GM12891 (cell line): ENCODE results near the gene AIMP1.
"Not testable (repeated sequence)": the region's sequence is repeated elsewhere in the genome, so short reads cannot be mapped to it uniquely, and the experiment has no call there.

Source experiments
- DNase-seq: peaks from one replicate; pipeline ENCODE4 v3.0.0; 2011; ENCODE audit warnings: low spot score; ENCODE audit not compliant: insufficient read length
- FAIRE-seq: peaks from 2 replicates; lab custom pipeline; 2011; peaks lifted over from hg19 to GRCh38; lab: Jason Lieb, UNC
- PAX5 ChIP-seq: IDR thresholded peaks from 2 replicates; pipeline ENCODE4 v1.6.1; 2011; ENCODE audit warnings: low read length, moderate library complexity, mild to moderate bottlenecking; ENCODE audit not compliant: insufficient read depth, severe bottlenecking
- POLR2A ChIP-seq: IDR thresholded peaks from 2 replicates; pipeline ENCODE4 v1.6.1; 2011; ENCODE audit warnings: low read depth, low read length, control low read depth
- POLR2AphosphoS5 ChIP-seq: IDR thresholded peaks from 2 replicates; pipeline ENCODE4 v1.6.1; 2011; ENCODE audit warnings: low read depth, low read length, control low read depth
- POU2F2 ChIP-seq: IDR thresholded peaks from 2 replicates; pipeline ENCODE4 v1.6.1; 2011; ENCODE audit warnings: low read depth, mild to moderate bottlenecking, control low read depth, low read length, moderate library complexity
- SPI1 ChIP-seq: IDR thresholded peaks from 2 replicates; pipeline ENCODE4 v1.6.1; 2011; ENCODE audit warnings: low read depth, low read length, control low read depth
- TAF1 ChIP-seq: IDR thresholded peaks from 2 replicates; pipeline ENCODE4 v1.6.1; 2011; ENCODE audit warnings: low read depth, low read length, control low read depth

Gene AIMP1

DNA sequence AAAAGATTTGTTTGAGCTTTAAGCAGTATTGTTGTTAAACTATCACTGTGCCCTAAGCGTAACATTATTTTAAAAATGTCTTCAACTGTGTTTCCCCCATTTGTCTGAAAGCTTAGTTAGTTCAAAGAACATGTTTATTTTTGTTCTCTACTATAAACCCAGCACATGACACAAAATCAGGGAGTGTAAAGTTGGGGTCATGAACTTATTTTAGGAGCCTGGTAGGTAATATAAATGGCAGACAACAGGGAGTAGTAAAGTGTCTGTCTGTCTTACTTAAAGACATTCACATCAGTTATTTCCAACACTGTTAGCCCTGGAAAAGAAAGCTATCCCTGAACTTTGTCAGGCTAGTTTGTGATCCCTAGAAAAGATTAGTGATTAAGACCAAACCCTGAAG is 3.9 kb downstream of the AIMP1 start:
- DNase-seq (no peak), FAIRE-seq (no peak)
- TF ChIP-seq SPI1: no peak
- TF ChIP-seq POU2F2: no peak
- TF ChIP-seq TAF1: no peak
- TF ChIP-seq POLR2AphosphoS5: no peak
- TF ChIP-seq PAX5: no peak
- no peak for TF ChIP-seq POLR2A

DNA sequence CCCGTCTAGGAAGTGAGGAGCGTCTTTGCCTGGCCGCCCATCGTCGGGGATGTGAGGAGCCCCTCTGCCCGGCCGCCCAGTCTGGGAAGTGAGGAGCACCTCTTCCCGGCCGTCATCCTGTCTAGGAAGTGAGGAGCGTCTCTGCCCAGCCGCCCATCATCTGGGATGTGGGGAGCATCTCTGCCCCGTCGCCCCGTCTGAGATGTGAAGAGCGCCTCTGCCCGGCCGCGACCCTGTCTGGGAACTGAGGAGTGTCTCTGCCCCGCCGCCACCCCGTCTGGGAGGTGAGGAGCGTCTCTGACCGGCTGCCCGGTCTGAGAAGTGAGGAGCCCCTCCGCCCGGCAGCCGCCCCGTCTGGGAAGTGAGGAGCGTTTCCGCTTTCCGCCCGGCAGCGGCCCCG is 4.8 kb downstream of the AIMP1 start:
- FAIRE-seq: not testable (repeated sequence)

DNA sequence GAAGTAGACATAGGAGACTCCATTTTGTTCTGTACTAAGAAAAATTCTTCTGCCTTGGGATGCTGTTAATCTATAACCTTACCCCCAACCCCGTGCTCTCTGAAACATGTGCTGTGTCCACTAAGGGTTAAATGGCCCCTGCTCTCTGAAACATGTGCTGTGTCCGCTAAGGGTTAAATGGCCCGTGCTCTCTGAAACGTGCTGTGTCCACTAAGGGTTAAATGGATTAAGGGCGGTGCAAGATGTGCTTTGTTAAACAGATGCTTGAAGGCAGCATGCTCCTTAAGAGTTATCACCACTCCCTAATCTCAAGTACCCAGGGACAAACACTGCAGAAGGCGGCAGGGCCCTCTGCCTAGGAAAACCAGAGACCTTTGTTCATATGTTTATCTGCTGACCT is 5.5 kb downstream of the AIMP1 start:
- not testable (repeated sequence) for DNase-seq, FAIRE-seq

More for the DNA sequence above, 4.8 kb downstream of the AIMP1 start:
- DNase-seq: not testable (repeated sequence)

DNA sequence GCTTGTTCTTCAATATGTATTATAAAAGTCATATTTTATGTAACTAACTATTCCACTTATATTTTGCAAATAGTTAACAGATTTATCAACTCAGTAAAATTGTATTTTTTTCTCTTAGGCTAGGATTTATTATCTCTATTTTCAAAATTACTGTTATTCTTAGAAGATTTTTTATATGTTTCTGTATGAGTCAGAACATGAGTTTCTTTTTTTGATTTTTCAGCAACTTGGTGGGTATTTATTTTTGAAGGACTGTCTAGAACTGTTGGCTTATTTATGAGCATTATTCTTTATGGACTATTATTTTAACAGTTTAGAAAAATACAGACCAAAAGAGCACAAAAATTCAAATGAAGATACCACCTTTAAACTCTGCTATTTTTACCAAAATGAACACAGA is 6.8 kb downstream of the AIMP1 start:
- DNase-seq (no peak), FAIRE-seq (no peak)
- TF ChIP-seq POLR2AphosphoS5 (no peak), TAF1 (no peak), POLR2A (no peak)

DNA sequence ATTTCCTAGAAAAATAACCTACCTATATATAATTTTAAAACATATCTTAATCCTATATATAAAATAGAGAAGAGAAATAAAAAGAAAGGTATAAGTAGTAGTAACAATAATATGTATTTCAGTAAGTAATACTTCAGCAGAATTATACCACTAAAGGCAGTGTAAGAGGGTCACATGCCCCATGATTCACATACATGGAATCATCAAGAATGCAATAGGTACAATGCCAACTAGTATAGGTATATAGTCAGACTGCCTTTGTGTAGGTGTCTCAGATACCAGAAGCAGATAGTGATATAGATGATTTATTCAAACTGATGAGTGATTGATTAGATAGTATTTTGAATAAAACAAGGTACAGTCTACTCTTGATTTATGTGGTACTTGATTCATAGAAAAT is 9.4 kb downstream of the AIMP1 start:
- no peak for TF ChIP-seq TAF1
- TF ChIP-seq PAX5: no peak
- no peak for TF ChIP-seq POLR2AphosphoS5
- no peak for TF ChIP-seq POLR2A
- TF ChIP-seq SPI1: no peak
- TF ChIP-seq POU2F2: no peak
- no peak for DNase-seq
- no peak for FAIRE-seq

DNA sequence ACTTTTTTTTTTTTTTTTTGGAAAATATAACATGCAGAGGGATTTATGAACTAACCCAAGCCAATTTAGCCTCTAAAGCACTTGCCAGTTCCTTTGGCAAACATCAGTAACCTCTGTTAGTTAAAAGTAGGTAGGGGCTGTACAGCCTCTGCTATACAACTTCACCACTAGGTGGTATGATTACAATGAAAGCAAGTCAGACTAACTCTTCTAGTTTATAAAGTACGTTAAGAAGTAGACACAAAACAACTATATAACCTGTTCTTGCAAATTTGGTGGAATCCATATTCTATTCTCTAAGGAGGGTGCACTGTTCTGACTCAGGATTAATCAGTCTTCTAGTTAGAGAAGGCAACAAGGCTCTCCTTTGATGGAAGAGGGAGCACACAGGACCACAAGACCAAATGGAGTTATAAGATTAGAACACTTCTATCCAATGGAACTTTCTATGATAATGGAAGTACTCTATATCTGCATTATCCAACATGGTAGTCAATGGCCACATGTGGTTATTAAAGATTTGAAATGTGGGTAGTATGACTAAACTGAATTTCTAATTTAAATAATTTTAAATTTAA is 12.8 kb downstream of the AIMP1 start:
- TF ChIP-seq POLR2AphosphoS5 (no peak), POU2F2 (no peak)
- FAIRE-seq (peak; percentile 75), DNase-seq (no peak)

DNA sequence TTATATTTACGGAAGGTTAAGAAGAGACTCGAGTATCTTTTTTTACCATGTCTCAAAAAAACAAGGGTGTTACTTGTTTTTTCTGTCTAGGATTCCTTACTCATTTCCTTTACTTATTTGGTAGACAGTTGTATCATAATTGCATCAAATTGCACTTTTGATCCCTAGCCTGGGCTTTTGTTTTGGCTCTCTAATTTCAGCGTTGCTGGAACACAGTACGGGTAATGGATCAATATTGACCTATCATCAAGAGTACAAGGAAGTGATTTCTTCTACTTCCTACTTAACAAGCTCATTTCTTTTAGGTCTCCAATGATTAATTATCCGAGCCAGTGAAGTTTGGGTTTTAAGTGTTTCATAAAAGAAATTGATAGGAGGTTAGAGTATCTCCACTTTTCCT is 16.8 kb downstream of the AIMP1 start:
- DNase-seq: no peak
- TF ChIP-seq POLR2AphosphoS5: no peak
- no peak for TF ChIP-seq POU2F2
- TF ChIP-seq SPI1: no peak
- no peak for FAIRE-seq

DNA sequence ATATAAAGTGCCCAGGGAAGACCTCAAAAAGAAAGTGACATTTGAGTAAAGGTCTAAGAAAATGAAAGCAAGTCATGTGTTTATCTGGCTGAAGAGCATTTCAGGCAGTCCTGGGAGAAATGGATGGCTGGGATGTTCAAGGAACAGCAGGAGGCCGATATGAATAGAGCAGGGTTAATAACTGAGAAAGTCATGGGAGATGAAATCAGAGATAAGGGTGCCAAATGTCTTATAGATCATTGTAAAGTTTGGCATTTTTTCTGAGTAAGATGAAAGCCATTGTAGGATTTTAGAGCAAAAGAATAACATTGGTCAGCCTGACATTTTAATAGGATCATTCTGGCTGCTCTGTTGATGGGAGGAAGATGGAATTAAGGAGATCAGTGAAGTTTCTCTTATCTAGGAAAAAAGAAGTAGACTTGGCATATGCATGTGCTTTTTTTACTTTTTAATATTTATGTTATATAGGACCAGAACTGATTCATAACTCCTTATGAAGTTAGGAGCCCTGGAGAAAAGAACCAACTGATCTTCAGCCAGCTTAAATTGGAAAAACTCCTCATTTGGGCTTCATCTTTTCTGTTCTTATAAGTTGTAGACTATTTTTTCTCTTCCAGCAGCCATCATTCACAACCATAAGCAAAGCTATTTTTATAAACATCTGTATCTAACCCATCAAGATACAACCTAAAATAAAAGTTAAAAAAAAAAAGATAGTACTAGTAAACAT is 18.6 kb downstream of the AIMP1 start:
- no peak for TF ChIP-seq TAF1
- DNase-seq (no peak), FAIRE-seq (no peak)

DNA sequence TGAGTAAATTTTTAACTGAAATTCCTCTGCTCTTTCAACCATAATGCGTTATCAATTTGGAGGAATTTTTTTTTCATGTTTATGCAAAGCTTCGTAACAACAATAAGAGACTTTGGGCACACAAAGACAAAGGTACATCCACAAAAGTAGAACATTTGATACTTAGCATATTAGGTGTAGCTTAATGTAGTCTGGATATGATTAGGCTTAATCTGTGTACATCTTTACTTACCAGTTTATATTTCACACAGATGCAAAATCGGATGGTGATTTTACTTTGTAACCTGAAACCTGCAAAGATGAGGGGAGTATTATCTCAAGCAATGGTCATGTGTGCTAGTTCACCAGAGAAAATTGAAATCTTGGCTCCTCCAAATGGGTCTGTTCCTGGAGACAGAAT is 20.3 kb downstream of the AIMP1 start:
- TF ChIP-seq POU2F2 (no peak), TAF1 (no peak), SPI1 (no peak), POLR2AphosphoS5 (no peak)
- DNase-seq (no peak), FAIRE-seq (peak; percentile 13)

DNA sequence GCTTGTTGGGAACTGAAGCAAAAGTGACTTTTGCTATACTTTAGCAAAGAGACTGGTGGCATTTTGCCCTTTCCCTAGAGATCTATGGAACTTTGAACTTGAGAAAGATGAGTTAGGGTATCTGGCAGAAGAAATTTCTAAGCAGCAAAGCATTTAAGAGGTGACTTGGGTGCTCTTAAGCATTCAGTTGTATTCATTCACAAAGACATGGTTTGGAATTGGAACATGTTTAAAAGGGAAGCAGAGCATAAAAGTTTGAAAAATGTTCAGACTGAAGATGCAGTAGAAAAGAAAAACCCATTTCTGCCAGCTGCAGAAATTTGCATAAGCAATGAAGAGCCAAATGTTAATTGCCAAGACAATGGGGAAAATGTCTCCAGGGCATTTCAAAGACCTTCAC is 21.6 kb downstream of the AIMP1 start:
- FAIRE-seq: no peak
- no peak for TF ChIP-seq POU2F2
- no peak for TF ChIP-seq TAF1
- no peak for TF ChIP-seq SPI1
- no peak for TF ChIP-seq PAX5
- no peak for TF ChIP-seq POLR2AphosphoS5
- TF ChIP-seq POLR2A: no peak
- DNase-seq: no peak

DNA sequence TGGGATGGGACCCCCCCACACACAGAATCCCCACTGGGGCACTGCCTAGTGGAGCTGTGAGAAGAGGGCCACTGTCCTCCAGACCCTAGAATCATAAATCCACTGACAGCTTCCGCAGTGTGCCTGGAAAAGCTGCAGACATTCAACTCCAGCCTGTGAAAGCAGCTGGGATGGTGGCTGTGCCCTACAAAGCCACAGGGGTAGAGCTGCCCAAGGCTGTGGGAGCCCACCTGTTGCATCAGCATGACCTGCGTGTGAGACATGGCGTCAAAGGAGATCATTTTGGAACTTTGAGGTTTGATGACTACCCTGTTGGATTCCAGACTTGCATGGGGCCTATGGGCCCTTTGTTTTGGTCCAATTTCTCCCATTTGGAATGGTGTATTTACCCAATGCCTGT is 22.3 kb downstream of the AIMP1 start:
- DNase-seq: no peak
- TF ChIP-seq SPI1 (no peak), POLR2AphosphoS5 (no peak)
- FAIRE-seq: no peak

DNA sequence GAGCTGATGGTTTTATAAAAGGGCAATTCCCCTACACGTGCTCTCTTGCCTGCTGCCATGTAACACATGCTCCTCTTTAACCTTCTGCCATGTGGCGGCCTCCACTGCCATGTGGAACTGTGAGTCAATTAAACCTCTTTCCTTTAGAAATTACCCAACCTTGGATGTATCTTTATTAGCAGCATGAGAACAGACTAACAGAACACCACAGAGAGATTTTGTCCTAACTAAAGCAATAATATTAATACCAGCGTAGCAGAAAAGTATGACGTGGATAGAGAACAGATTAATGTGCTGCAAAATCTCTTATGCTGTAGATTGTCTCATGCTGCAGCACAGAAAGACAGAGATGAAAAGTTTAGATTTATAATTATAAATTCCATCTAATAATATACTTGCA is 23.1 kb downstream of the AIMP1 start:
- no peak for DNase-seq
- TF ChIP-seq POLR2AphosphoS5 (no peak), PAX5 (no peak), POU2F2 (no peak), POLR2A (no peak), TAF1 (no peak), SPI1 (no peak)
- no peak for FAIRE-seq
